ENCODE data around the gene MYH6.
"Not testable (repeated sequence)": the region's sequence is repeated elsewhere in the genome, so short reads cannot be mapped to it uniquely, and the experiment has no call there.

Gene MYH6

DNA sequence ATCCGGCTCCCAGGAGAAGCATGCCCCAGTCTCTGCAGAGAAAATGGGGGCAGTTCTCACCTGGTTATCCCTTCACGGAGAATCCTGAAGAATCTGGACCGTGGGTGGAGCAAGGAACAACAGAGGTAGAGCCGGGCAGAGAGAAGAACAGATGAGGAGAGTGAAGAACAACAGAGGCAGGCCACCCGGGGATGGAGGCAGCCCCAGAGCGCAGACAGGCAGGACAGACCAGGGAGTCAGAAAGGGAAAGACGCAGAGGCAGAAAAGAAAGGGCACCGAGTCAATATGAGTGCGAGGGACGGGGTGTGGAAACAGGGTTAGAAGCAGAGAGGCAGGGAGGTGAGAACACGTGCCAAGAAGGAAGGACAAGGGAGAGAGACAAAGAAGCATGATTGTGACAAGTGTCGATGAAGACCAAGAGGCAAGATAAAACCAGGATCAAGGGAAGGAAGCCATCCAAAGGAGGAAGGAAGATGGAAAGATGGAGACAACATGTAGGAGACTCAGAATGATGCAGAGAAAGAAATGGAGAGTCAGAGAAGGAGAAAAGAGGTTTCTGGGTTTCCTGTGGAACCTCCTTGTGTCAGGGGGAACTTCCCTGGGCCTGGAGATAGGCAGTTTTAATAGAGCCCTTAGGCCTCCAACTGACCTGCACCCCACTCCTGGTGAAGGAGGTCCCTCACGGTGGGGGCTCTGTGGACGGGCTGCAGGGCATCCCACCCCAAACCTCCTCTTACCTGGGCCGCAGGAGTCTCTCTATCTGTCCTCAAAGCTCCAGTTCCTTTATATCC lies at the start of gene MYH6:
Gene MYH6, minus strand, starts transcription at position 758 of the 791 bp plus-strand sequence. CDS start 1,050 bp downstream, outside the sequence.
- DNase-seq (ENCODE audit: low read depth), result no peak

GRCh38 chr14:23456883-23457586 lies 49.0 kb upstream of the MYH6 start:
- DNase-seq (ENCODE audit: low read depth), result not testable (repeated sequence)

DNA sequence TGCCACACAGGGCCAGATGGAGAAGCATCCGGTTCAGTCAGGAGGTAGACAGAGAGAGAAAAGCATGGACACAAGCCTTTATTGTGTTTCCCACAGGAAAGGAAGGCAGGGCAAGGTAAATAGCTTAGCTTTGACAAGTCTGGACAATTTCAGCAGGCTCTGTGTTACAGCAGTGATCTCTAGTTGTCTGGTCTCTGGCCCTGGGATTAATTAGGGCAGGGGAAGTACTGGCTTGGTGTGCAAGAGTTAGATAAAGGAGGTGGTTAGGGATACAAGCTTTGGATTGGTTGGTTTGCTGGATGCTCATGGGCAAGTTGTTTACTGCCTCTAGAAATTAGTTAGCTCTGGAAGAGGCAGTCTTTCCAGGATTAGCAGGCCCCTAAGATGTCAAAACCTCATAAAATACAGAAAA lies 46.4 kb upstream of the MYH6 start:
- no peak for DNase-seq (ENCODE audit: low read depth)

DNA sequence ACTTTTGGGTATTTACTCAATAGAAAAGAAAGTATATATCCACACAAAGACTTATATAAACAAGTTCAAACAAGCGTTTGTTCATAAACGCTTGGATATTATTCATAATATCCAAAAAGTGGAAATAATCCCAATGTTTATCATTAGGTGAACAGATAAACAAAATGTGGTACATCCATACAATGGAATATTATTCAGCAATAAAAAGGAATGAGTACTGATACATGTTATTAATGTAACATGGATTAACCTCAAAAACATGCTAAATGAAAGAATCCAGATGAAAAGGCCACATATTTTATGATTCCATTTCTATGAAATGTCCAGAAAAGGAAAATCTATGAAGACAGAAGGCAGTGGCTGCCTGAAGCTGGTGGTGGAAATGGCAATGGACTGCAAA lies 44.2 kb upstream of the MYH6 start:
- DNase-seq (ENCODE audit: low read depth), result no peak

GRCh38 chr14:23450379-23450778 lies 42.3 kb upstream of the MYH6 start:
- no peak for DNase-seq (ENCODE audit: low read depth)

DNA sequence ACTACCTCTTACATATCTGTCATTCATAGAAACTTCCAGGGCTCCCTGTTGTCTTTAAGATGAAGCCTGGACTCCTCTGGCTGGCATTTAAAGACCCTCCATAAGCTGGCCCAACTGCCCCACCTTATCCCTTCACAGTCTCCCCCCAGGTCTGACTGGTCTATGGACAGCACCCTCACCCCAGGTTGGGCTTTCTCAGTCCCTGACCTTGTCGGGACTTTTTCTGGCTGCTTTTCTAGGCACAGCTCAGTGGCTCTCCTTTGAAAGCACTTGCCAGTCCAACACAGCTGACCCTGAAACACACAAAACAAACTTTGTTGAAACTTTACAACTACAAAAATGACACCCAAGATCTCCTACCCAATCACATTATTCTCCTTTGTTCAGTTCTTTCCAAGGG lies 41.2 kb upstream of the MYH6 start:
- DNase-seq (ENCODE audit: low read depth), result no peak

DNA sequence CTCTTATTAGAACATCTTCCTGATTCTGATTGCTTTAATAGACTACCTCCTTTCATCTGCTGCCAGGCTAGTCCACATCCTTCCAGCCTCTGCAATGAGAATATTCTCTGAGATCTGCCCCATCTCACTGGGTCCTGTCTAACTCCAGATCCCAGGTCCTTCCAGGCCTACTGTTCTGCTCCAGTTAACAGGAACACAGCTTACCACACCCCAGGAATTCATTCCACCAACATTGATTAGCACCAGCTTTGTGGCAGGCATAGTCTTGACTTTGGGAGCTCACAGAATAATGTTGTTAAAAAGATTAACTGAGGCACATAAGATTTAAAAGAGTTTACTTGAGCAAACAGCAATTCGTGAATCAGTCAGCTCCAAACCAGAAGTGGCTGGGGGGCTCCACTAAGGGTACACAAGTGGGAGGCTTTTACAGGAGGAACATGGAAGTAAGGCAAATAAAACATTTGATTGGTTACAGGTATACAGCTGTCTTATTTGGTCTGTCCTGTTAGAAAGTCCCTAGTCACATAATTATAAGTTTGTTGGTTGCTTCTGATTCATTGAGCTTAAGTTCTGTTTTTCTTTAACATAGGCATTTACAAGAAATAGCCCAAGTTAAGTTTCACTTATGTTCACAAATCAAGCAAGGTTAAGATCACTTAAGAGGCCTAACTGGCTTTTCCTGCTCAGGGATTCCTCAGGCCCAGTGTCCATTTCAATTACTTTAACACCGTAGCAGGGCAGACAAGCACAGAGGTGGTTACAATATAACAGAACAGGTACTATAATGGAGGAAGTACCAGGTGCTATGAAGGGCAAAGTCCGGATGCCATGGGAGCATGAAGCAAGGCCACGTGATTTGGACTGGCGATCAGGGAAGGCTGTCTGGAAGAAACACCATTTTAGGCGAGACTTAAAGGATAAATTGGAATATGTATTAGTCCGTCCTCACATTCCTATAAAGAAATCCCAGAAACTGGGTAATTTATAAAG lies 39.6 kb upstream of the MYH6 start:
- no peak for DNase-seq (ENCODE audit: low read depth)

DNA sequence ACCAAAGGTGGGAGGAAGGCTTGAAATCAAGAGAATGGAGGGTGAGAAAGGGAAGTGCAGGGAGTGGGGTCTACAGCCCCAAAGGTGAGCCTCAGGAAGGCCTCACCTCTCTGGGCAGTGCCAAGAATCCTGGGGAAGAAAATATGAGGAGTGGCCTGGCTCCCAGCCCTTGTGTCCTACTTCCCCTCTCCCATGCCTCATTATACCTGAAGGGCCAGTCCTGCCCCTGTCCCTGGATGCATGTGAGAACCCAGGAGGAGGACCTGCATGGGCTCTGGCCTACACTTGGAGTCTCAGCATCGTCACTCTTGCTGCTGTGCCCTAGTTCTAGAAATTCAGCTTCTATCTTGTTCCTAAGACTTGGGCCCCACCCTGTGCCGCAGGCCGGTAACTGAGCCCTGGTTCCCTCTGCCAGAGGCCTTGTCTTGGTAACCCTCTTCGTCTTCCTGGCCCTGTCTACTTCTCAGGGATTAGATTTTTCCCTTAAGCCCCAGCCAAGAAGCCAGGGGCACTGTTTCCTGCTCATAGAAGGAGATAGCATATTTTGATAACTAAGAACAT lies 38.3 kb upstream of the MYH6 start:
- DNase-seq (ENCODE audit: low read depth), result no peak

GRCh38 chr14:23445773-23446172 lies 37.7 kb upstream of the MYH6 start:
- no peak for DNase-seq (ENCODE audit: low read depth)

DNA sequence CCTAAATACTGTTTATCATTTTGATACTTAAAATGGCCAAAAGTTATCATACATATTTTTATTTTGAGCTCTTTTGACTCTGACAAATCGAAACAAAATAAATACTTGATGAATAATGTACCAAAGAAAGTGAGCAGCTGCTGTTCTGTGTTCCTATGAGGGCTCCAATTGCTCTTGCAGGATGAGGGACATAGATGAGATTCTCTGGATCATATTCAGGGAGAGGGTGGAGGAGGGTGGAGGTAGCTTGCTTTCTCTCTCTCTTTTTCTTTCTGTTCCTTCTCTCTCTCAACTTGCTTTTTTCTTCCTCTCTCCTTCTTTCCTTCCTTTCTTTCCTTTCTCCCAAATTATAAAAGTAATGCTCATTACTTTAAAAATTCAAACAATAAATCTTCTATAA lies 36.2 kb upstream of the MYH6 start:
- no peak for DNase-seq (ENCODE audit: low read depth)

GRCh38 chr14:23443881-23444280 lies 35.8 kb upstream of the MYH6 start:
- no peak for DNase-seq (ENCODE audit: low read depth)

GRCh38 chr14:23443411-23443812 lies 35.3 kb upstream of the MYH6 start:
- no peak for DNase-seq (ENCODE audit: low read depth)

GRCh38 chr14:23442721-23443356 lies 34.8 kb upstream of the MYH6 start:
- no peak for DNase-seq (ENCODE audit: low read depth)

DNA sequence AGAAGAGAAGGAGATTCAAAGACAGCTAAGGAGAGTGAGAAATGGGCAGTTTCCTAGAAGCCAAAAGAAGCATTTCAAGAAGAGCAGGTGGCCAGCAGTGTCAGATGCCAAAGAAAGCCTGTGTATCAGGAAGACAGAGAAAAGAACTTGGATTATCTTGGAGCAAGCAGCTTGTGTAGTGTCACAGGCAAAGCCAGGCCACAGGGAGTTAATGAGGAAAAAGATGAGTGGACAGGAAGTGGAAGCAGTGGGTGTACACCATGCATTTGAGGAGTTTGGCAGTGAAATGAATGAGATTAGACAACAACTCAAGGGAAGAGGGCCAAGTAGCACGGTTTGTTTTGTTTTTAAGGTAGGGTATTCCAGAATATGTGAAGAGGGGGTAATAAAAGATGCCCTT lies 33.0 kb upstream of the MYH6 start:
- DNase-seq (ENCODE audit: low read depth), result peak; percentile 25

DNA sequence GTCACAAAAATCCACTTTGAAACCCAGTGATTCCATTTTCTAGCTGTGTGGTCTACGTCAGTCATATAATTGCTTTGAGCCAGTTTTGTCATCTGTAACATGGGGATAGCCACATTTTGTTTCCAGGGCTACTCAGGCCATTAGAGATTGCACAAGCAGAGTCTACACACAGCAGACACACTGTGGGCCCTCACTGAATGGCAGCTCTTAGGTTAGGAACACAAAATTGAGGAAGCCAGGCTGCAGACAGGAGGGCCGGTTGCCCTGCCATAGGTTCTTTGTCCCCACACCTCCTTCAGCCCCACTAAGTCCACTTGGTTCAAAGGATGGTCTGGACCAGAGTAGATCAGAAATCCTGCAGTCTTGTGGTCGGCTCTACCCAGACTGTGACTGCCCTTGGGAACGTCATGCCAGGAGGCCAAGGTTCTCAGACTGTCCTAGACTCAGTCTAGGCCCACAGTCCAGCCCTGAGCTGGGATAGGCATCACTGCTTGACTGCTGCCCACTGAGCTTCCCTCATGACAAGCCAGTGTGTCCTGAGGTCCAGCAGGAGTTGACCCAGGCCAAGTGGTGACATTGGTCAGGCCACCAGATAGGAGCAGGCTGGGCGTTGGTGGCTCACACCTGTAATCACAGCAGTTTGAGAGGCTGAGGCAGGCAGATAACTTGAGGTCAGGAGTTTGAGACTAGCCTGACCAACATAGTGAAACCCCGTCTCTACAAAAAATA lies 31.2 kb upstream of the MYH6 start:
- DNase-seq (ENCODE audit: low read depth), result no peak

DNA sequence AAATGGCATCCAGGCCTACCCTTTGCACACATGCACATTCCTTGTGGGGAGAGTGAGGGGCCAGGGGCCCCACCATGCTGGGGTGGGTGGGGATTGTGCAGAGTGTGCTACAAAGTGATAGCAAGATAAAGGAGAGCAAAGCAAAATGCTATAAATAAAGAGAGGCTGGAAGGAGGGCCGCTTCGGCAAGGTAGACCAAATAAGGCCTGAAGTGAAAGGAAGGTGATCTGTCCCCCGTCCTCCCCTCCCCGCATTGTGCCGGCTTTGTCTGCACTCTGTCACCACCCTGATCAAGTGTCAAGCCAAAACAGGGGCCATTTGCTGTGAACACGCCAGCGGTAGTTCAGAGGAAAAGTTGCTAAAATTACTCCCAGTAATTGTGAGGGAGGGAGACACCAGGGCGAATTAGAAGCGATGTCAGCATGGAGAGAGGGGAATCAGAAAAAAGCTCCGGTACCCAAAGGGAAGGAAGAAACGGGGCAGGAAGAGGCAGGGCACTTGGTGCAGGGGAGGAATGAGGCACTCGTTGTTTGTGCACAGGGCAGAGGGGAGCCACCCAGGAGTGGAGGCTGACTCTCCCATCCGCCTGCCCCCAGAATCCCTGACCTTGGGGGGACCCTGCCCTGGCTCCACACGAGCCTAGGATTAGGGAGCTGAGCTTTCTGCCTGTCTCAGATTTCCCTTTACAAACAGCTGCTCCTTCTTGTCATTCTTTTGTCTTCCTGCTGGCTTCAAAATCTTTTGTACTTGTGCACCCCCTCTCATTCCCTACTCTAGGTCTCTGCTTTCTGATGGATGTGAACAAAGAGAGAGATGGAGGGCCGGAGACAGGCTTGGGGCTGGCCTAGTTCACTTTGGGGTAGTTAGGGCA lies 30.3 kb upstream of the MYH6 start:
- DNase-seq (ENCODE audit: low read depth), result no peak

DNA sequence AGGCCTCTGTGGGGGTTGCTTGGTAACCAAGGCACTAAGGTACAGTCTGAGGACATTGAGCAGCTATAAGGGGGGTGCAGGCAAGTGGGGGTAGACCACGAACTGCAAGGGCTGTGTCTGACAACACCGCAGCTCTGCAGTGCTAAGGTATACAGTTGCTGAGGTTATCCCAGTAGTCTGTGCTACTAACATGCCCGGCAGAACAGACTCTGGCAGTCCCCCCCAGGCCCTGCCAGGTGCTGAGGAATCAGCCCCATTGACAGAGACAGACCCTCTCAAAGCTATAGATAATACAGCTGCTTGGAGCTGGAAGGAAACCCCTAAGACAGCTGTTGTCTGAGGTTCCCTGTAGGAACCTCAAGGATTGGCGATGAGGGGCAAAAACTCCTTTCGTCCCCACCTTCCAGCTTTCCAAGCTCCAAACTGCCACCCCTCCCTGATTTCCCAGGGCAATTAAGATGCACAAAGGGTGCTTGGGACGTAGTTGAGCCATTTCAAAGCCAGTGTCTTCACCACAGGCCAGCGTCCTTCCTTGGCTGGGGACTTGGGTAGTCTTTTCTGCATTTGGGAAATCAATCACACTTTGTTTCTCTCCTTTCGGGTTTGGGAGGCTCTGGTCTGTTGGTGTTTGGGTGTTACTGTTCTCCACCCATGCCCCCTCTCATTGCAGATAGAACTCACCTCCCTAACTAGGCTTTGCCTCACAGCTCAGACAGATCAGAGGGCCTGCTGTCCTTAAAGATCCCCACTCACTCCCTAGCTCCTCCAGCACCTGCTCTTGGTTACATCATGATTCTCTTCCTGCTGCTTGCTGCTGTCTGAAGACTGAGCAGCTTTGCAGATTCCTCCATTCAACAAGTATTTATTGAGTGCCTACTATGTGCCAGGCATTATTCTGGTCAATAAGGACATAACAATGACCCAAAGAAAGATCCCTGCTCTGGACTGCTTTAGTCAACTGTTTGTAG lies 29.3 kb upstream of the MYH6 start:
- DNase-seq (ENCODE audit: low read depth), result no peak

- no peak for DNase-seq (ENCODE audit: low read depth)
Measured at GRCh38 chr14:23436327-23437132, 28.5 kb upstream of the MYH6 start.
